Stimulated activated CD8-positive, alpha-beta memory T cell treated with anti-CD3 and anti-CD28 coated beads, Interleukin-15, amount 100 ng/mL, for 24 hours (primary cell): Measurements from ENCODE around the gene COPS7A.
"Not testable (repeated sequence)": the region's sequence is repeated elsewhere in the genome, so short reads cannot be mapped to it uniquely, and the experiment has no call there.

ENCODE experiments used
- DNase-seq: peaks from one replicate; pipeline ENCODE4 v3.0.0-alpha.2; 2020; ENCODE audit warnings: low read depth

The COPS7A gene

GRCh38 chr12:6701078-6701768, 22.6 kb upstream of the COPS7A start:
- DNase-seq = no peak

- DNase-seq = no peak
Observed at GRCh38 chr12:6703631-6704030, 20.2 kb upstream of the COPS7A start.

DNA sequence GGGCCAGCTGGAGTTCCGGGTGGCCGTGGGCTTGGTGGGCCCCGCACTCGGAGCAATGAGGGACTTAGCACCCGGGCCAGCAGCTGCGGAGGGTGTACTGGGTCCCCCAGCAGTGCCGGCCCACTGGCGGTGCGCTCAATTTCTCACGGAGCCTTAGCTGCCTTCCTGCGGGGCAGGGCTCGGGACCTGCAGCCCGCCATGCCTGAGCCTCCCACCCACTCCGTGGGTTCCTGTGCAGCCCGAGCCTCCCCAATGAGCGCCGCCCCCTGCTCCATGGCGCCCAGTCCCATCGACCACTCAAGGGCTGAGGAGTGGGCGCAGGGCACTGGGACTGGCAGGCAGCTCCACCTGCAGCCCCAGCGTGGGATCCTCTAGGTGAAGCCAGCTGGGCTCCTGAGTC, 15.5 kb upstream of the COPS7A start:
- DNase-seq = not testable (repeated sequence)

GRCh38 chr12:6708960-6709394, 14.9 kb upstream of the COPS7A start:
- DNase-seq = no peak

DNA sequence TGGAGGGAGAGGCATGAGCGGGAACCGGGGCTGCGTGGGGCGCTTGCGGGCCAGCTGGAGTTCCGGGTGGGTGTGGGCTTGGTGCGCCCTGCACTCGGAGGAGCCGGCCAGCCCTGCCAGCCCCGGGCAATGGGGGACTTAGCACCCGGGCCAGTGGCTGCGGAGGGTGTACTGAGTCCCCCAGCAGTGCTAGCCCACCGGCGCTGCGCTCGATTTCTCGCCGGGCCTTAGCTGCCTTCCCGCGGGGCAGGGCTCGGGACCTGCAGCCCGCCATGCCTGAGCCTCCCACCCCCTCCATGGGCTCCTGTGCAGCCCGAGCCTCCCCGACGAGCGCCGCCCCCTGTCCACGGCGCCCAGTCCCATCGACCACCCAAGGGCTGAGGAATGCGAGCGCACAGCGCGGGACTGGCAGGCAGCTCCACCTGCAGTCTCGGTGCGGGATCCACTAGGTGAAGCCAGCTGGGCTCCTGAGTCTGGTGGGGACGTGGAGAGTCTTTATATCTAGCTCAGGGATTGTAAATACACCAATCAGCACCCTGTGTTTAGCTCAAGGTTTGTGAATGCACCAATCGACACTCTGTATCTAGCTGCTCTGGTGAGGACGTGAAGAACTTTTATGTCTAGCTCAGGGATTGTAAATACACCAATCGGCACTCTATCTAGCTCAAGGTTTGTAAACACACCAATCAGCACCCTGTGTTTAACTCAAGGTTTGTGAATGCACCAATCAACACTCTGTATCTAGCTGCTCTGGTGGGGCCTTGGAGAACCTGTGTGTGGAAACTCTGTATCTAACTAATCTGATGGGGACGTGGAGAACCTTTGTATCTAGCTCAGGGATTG, 7.6 kb upstream of the COPS7A start:
- DNase-seq = not testable (repeated sequence)

DNA sequence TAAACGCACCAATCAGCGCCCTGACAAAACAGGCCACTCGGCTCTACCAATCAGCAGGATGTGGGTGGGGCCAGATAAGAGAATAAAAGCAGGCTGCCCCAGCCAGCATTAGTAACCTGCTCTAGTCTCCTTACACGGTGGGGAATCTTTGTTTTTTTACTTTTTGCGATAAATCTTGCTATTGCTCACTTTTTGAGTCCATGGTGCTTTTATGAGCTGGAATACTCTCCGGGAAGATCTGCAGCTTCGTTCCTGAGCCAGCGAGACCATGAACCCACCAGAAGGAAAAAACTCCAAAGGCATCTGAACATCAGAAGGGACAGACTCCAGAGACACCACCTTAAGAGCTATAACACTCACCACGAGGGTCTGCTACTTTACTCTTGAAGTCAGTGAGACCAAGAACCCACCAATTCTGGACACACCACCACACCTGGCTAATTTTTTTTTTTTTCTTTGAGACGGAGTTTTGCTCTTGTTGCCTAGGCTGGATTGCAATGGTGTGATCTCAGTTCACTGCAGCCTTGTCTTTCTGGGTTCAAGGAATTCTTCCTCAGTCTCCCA, 6.9 kb upstream of the COPS7A start:
- DNase-seq = no peak

DNA sequence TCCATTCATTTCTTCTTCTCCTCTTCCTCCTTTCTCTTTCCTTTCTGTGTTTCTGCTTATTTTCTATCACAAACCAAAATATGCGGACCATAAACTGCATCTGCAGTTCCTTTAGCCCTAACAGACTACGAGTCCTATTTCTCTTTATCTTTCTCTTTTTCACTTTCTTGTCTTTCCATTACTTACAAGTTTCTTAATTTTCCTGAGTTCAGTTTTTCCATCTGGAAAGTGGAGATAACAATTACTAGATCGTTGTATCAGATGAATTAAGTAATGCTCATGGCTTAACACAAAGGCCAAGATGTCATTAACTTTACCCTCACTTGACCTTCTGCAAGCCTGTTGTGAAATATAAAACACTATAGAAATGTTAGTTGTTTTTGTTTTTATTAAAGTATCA, 983 bp upstream of the COPS7A start:
- no peak for DNase-seq

DNA sequence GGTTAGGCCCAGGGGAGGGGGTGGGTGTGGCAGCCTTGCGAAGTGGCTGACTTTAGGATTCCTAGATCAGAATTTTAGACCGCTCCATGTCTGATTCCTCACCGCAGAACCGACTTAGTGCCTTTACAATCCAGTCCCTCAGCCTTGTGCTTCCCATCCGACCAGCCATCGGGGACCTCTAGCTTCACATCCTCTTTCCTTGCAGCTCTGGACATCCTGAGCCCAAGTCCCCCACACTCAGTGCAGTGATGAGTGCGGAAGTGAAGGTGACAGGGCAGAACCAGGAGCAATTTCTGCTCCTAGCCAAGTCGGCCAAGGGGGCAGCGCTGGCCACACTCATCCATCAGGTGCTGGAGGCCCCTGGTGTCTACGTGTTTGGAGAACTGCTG, 557 bp downstream of the COPS7A start:
- peak; percentile 16 for DNase-seq

DNA sequence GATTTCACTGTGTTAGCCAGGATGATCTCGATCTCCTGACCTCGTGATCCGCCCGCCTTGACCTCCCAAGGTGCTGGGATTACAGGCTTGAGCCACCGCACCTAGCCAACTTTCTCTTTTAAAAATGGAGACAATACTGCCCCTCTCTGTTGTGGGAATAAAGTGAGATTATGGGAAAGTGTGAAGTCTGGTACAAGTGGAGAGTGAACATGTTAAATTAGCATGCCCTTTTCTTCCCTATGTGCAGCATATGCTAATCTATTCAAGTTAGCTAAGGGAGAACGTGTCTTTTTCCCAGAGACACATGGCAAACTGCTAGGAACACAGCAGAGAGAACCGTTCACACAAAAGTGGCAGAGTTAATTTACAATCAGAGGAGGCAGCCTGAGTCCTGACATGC, 1.5 kb downstream of the COPS7A start:
- no peak for DNase-seq

DNA sequence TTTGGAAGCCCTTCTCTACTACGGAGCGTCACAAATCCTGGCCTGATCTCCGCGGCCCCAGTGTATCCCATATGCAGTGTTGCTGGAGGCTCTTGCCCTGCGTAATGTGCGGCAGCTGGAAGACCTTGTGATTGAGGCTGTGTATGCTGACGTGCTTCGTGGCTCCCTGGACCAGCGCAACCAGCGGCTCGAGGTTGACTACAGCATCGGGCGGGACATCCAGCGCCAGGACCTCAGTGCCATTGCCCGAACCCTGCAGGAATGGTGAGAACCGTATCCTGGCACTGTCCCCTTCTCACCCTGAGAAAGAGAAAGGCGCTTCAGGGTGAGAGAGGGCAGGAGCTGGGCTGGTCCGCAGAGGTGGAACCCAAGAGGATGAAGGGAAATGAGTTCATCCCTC, 5.3 kb downstream of the COPS7A start:
- DNase-seq = no peak

DNA sequence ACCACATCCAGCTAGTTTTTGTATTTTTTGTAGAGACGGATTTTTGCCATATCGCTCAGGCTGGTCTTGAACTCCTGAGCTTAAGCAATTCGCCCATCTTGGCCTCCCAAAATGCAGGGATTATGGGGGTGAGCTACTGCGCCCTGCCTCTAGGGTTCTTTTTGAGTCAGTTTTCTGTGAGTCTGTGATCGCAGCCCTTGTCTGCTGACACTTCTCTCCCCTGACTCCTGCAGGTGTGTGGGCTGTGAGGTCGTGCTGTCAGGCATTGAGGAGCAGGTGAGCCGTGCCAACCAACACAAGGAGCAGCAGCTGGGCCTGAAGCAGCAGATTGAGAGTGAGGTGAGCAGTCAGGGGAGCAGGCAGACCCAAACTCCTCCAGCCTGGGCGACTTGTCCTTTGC, 6.3 kb downstream of the COPS7A start:
- DNase-seq = no peak

GRCh38 chr12:6734506-6735387, 10.9 kb downstream of the COPS7A start:
- no peak for DNase-seq

- no peak for DNase-seq
Observed at GRCh38 chr12:6735448-6736191, 11.8 kb downstream of the COPS7A start.

DNA sequence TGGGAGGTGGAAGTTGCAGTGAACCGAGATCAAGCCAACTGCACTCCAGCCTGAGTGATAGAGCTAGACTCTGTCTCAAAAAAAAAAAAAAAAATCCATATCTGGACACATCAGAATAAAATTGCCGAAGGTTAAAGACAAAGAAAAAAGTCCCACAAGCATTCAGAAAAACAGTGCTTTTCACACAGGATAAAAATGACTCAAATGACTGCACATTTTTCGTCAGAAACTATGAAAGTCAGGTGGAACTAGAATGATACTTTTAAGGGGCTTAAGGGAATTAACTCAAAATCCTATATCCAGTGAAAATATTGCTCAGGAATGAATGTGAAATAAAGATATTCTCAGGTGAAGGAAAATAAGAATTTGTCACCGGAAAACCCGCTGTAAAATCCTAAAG, 12.9 kb downstream of the COPS7A start:
- DNase-seq = no peak

GRCh38 chr12:6742080-6742479, 18.2 kb downstream of the COPS7A start:
- not testable (repeated sequence) for DNase-seq

GRCh38 chr12:6742834-6743233, 19.0 kb downstream of the COPS7A start:
- DNase-seq = no peak

DNA sequence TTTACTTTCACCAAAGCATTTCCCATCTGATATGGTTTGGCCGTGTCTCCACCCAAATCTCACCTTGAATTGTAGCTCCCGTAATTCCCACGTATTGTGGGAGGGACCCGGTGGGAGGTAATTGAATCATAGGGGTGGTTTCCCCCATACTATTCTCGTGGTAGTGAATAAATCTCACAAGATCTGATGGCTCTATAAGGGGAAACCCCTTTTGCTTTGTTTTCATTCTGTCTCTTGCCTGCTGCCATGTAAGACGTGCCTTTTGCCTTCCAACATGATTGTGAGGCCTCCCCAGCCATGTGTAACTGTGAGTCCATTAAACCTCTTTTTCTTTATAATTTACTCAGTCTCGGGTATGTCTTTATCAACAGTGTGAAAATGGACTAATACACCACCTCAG, 19.5 kb downstream of the COPS7A start:
- DNase-seq = not testable (repeated sequence)

- DNase-seq = no peak
Observed at GRCh38 chr12:6745741-6746525, 22.1 kb downstream of the COPS7A start.

DNA sequence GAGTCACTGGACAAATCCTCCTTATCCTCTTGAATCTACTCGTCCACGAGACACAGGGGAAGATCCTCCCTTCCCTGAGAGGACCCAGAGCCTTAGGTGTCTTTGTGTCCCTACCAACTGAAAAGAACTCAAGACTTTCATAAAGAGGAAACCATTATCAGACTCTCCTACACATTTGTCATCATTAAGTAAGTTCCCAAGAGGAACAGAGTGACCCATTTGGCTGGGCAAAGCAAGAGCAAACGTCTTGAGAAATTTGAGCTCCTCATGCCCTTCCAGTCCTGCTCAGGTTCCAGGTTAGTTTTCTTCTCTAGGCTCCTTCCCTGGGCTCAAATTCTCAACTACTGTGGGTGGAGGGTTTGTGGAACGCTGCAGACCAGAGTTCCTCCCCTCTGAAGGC, 23.4 kb downstream of the COPS7A start:
- DNase-seq = no peak

GRCh38 chr12:6748761-6749160, 24.9 kb downstream of the COPS7A start:
- no peak for DNase-seq

- no peak for DNase-seq
Observed at GRCh38 chr12:6750506-6750905, 26.7 kb downstream of the COPS7A start.
